OCI-LY7 (cell line): Measurements from ENCODE around the gene ADSS1.

ENCODE experiments used
- CTCF ChIP-seq: fragments of 200-600 bp; sonication (generic); conservative IDR thresholded peaks from 2 replicates; pipeline ENCODE4 v1.5.1; 2014; ENCODE audit warnings: mild to moderate bottlenecking, antibody characterized with exemption, low read length, moderate library complexity, mixed read lengths
- EZH2phosphoT487 ChIP-seq: fragments of 200-600 bp; sonication (generic); IDR thresholded peaks from 2 replicates; pipeline ENCODE4 v1.6.1; 2018; ENCODE audit warnings: low read depth, borderline replicate concordance, mild to moderate bottlenecking, mixed run types, antibody characterized with exemption, low read length, moderate library complexity, mixed read lengths

- TF ChIP-seq CTCF (no peak), EZH2phosphoT487 (no peak)
Observed at GRCh38 chr14:104757238-104757585, 33.2 kb downstream of the ADSS1 start.
